ENCODE measurements around the gene PI4KA. TPM values are rescaled to one million over a fixed set of nuclear protein-coding genes. Genes with fewer than 3 reads are reported as not detected.

The PI4KA gene
- total RNA-seq, 1 donor from 2014 or later = 24.4 TPM

DNA sequence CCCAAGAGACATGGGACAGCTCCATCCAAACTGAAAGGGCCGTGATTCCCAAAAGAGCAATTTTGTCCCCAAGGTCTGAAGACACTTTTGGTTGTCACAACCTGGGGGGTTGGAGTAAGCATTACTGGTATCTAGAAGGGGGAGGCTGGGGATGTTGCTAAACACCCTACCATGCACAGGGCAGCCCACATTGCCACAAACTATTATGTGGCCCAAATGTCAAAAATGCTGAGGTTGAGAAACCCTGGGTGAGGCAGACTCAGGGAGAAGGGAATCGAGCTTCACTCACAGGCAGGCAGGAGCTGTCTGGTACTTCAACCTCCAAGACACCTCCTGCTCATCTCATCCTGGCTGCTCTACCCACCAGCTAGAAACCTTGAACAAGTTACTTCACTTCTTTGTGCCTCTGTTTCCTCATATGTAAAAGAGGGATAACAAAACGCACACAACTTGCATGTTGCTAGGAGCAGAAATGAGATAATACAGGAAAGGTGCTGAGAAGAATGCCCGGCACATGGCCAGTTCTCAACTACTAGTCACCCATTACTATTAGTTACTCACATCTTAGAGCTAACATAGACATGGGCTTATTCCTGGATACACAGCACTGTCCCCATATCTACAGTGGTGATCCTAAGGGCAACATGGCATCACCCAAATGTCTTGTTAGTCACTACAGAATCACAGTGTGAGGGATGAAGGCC lies 75.9 kb downstream of the PI4KA start:
- Histone ChIP-seq H3K4me3 (no peak overlapping the region), H3K27ac (no peak overlapping the region), H3K4me2 (no peak overlapping the region), H3K27me3 (no peaks in the 10 kb centered on the region), H3F3A (ENCODE audit: low read depth) (no peaks in the 10 kb centered on the region), H2AFZ (replicated peaks) (no peak overlapping the region), H3K79me2 (ENCODE audit: low read depth) (no peaks in the 10 kb centered on the region), H3K9ac (no peak overlapping the region), H4K20me1 (ENCODE audit: low read depth) (no peaks in the 10 kb centered on the region), H3K36me3 (no peaks in the 10 kb centered on the region), H3K9me3 (ENCODE audit: low read depth) (no peaks in the 10 kb centered on the region), H3K4me1 (no peaks in the 10 kb centered on the region)
- Mint-ChIP-seq H3K27me3 (ENCODE audit: insufficient read depth, low read depth) (peaks cover 2% of the 10 kb centered on the region), H3K27ac (no peak overlapping the region), H3K36me3 (peaks cover 8% of the 10 kb centered on the region), H3K4me1 (no peaks in the 10 kb centered on the region), H3K4me3 (no peak overlapping the region), H3K9me3 (no peaks in the 10 kb centered on the region)
- TF ChIP-seq, protein P1, sequence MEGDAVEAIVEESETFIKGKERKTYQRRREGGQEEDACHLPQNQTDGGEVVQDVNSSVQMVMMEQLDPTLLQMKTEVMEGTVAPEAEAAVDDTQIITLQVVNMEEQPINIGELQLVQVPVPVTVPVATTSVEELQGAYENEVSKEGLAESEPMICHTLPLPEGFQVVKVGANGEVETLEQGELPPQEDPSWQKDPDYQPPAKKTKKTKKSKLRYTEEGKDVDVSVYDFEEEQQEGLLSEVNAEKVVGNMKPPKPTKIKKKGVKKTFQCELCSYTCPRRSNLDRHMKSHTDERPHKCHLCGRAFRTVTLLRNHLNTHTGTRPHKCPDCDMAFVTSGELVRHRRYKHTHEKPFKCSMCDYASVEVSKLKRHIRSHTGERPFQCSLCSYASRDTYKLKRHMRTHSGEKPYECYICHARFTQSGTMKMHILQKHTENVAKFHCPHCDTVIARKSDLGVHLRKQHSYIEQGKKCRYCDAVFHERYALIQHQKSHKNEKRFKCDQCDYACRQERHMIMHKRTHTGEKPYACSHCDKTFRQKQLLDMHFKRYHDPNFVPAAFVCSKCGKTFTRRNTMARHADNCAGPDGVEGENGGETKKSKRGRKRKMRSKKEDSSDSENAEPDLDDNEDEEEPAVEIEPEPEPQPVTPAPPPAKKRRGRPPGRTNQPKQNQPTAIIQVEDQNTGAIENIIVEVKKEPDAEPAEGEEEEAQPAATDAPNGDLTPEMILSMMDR (IDR thresholded peaks at IDR 0.05) = no peak
- TF ChIP-seq EZH2phosphoT487 (IDR thresholded peaks at IDR 0.05) (no peak), EZH2 (IDR thresholded peaks at IDR 0.05) (no peak)
- DNase-seq (ENCODE audit: low spot score) = no peak

DNA sequence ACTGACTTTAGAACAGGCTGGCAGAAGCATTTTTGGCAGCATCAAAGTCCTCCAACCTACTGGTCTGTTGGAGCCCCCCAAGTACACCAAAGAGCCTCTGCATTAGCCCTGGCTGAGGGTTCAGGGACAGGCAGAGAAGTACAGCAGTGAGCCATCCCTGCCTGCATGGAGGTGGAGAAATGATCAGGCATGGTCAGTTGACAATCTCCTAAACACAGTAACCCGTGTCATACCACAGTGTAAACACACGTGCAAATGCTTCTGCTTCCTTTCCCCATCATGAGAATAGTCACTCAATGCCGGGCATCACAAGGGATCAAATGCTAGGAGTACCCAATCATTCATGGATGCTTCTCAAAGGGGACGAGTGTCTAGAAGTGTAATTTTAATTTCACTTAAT lies 76.5 kb downstream of the PI4KA start:
- H4K20me1 ChIP-seq (ENCODE audit: low read depth) = no peaks in the 10 kb centered on the region

DNA sequence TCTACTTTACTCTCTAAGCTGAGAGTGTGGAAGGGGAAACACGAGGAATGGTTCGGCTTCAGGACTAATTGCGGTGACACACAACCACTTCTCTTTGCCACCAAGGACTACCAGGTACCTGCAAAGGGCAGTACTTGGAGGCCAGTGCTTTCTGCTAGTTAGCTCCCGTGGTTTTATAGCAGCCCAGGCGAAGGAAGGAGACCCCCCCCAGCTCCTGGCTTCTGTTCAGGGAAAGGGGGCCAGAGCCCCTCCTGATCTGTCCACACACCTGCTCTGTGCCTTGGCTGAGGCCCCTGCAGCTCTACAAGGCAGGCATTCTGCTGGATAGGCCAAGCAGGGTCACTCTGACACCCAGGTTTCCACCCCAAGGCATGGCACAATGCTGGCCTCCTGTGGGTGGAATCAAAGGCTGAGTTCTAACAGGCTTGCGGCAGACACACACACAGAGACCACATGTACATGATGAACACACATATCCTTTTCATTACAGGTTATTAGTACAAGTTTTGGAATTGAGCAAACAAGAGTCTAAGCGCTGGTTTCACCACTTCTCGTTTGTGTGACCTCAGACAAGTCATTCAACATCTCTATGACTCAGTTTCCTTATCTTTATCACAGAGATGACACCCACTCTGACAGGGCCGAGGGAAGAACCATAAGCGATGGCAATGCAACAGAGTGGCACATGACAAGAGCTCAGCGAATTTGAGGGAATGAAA lies 77.2 kb downstream of the PI4KA start:
- no peak overlapping the region for H3K27ac Mint-ChIP-seq
- no peaks in the 10 kb centered on the region for H3K4me1 Mint-ChIP-seq
- Histone ChIP-seq H3K27ac (no peak overlapping the region), H4K20me1 (ENCODE audit: low read depth) (no peaks in the 10 kb centered on the region), H3K4me1 (no peaks in the 10 kb centered on the region), H3K27me3 (no peaks in the 10 kb centered on the region), H3K36me3 (no peaks in the 10 kb centered on the region), H3K9ac (no peak overlapping the region), H2AFZ (replicated peaks) (no peak overlapping the region), H3K4me3 (no peak overlapping the region), H3K79me2 (ENCODE audit: low read depth) (no peaks in the 10 kb centered on the region), H3K9me3 (ENCODE audit: low read depth) (no peaks in the 10 kb centered on the region), H3F3A (ENCODE audit: low read depth) (no peaks in the 10 kb centered on the region), H3K4me2 (no peak overlapping the region)
- no peaks in the 10 kb centered on the region for H3K9me3 Mint-ChIP-seq
- H3K4me3 Mint-ChIP-seq = no peak overlapping the region
- peaks cover 2% of the 10 kb centered on the region for H3K27me3 Mint-ChIP-seq (ENCODE audit: insufficient read depth, low read depth)
- no peak for DNase-seq (ENCODE audit: low spot score)
- peaks cover 8% of the 10 kb centered on the region for H3K36me3 Mint-ChIP-seq
- no peak for TF ChIP-seq EZH2phosphoT487 (IDR thresholded peaks at IDR 0.05)
- no peak for TF ChIP-seq EZH2 (IDR thresholded peaks at IDR 0.05)
- TF ChIP-seq, protein P1 (IDR thresholded peaks at IDR 0.05) = no peak

More for the DNA sequence above, 76.5 kb downstream of the PI4KA start:
- no peak overlapping the region for H3K27ac ChIP-seq
- H3K4me2 ChIP-seq = no peak overlapping the region
- H3K36me3 ChIP-seq = no peaks in the 10 kb centered on the region
- H3K9ac ChIP-seq = no peak overlapping the region
- no peak for TF ChIP-seq EZH2phosphoT487 (IDR thresholded peaks at IDR 0.05)
- no peak for TF ChIP-seq EZH2 (IDR thresholded peaks at IDR 0.05)
- TF ChIP-seq, protein P1 (IDR thresholded peaks at IDR 0.05) = no peak
- DNase-seq (ENCODE audit: low spot score) = no peak
- Mint-ChIP-seq H3K4me3 (no peak overlapping the region), H3K36me3 (peaks cover 8% of the 10 kb centered on the region), H3K4me1 (no peaks in the 10 kb centered on the region), H3K27ac (no peak overlapping the region), H3K9me3 (no peaks in the 10 kb centered on the region), H3K27me3 (ENCODE audit: insufficient read depth, low read depth) (peaks cover 2% of the 10 kb centered on the region)
- no peak overlapping the region for H3K4me3 ChIP-seq
- no peak overlapping the region for H2AFZ ChIP-seq (replicated peaks)
- no peaks in the 10 kb centered on the region for H3K9me3 ChIP-seq (ENCODE audit: low read depth)
- no peaks in the 10 kb centered on the region for H3K4me1 ChIP-seq
- H3K27me3 ChIP-seq = no peaks in the 10 kb centered on the region
- no peaks in the 10 kb centered on the region for H3K79me2 ChIP-seq (ENCODE audit: low read depth)
- no peaks in the 10 kb centered on the region for H3F3A ChIP-seq (ENCODE audit: low read depth)

Data from neural progenitor cell (in vitro differentiated cells).